K562 (cell line): ENCODE measurements around the gene UBE2K. TPM values are rescaled to one million over a fixed set of nuclear protein-coding genes. Genes with fewer than 3 reads are reported as not detected.

Experiments
- ATAC-seq: fragments of 200-7000 bp; cut with Tn5 transposase; 3 replicates; pipeline ENCODE4 v1.9.1; 2020; ENCODE audit warnings: moderate library complexity
- BruUV-seq: library from RNA; stranded (reverse); fragments of 400-500 nt; replicated peaks from 2 replicates; lab custom pipeline; 2021; lab: Mats Ljungman, UMichigan
- CTCF ChIA-PET: fragments of 300-600 bp; formaldehyde crosslinking; extraction: SDS; loops from one replicate; lab custom pipeline; 2021; ENCODE audit warnings: low intra/inter-chr PET ratio; lab: Yijun Ruan, JAX
- POLR2A ChIA-PET: fragments of 300-600, 350-650 bp; sonication (Branson Sonifier 250); formaldehyde crosslinking; extraction: SDS; loops from one replicate; lab custom pipeline; 2021; ENCODE audit warnings: antibody characterized with exemption, inconsistent platforms; lab: Yijun Ruan, JAX
- DNase-seq, 4 experiments: peaks; one replicate each; pipeline versions ENCODE4 v3.0.0 to v3.0.0-alpha.2; 2011 to 2018; ENCODE audit warnings: low spot score in 3 of 4, mixed read lengths in 3 of 4; ENCODE audit errors: extremely low read depth in 1 of 4
- FAIRE-seq: peaks from 2 replicates; lab custom pipeline; 2011; peaks lifted over from hg19 to GRCh38; lab: Jason Lieb, UNC
- H2AFZ ChIP-seq: 2 replicates; pipeline ENCODE4 v1.6.0; 2011; ENCODE audit warnings: low read depth, low read length, control low read depth, inconsistent platforms
- H3K27ac ChIP-seq: fragments of 200-600 bp; 3 replicates; pipeline ENCODE4 v1.8.0; 2011; ENCODE audit warnings: low read depth, mild to moderate bottlenecking, control low read depth, inconsistent platforms, low read length, moderate library complexity, mixed read lengths; ENCODE audit errors: extremely low read depth
- H3K27me3 ChIP-seq, 2 experiments: fragments of 300-600 bp in 1 of 2; 2 replicates in 1 of 2; 3 replicates in 1 of 2; pipeline versions ENCODE4 v1.6.0 to v1.8.0; 2011; ENCODE audit warnings: inconsistent platforms in 2 of 2, low read length in 2 of 2, mild to moderate bottlenecking in 1 of 2, mixed read lengths in 1 of 2, moderate library complexity in 1 of 2; ENCODE audit not compliant: control insufficient read depth in 2 of 2, insufficient read depth in 2 of 2
- H3K36me3 ChIP-seq: fragments of 300-600 bp; 3 replicates; pipeline ENCODE4 v1.8.0; 2011; ENCODE audit warnings: mild to moderate bottlenecking, low read length, inconsistent platforms; ENCODE audit not compliant: control insufficient read depth, insufficient read depth
- H3K4me1 ChIP-seq, 2 experiments: fragments of 200-600 bp in 1 of 2; replicated peaks in 1 of 2; 2 replicates in 1 of 2; 3 replicates in 1 of 2; pipeline versions ENCODE4 v1.5.1 to v1.8.0; 2011; ENCODE audit warnings: inconsistent platforms in 2 of 2, low read length in 2 of 2, mild to moderate bottlenecking in 1 of 2, mixed read lengths in 1 of 2, moderate library complexity in 1 of 2; ENCODE audit not compliant: control insufficient read depth in 2 of 2, insufficient read depth in 2 of 2
- H3K4me2 ChIP-seq: 2 replicates; pipeline ENCODE4 v1.6.1; 2011; ENCODE audit warnings: low read length, control low read depth, inconsistent platforms, mixed read lengths; ENCODE audit not compliant: insufficient read depth
- H3K4me3 ChIP-seq: fragments of 200-600 bp; sonication (generic), shearing (Covaris generic); 2 replicates; pipeline ENCODE4 v1.5.1; 2016; ENCODE audit warnings: control low read depth, inconsistent platforms
- H3K79me2 ChIP-seq: fragments of 200-600 bp; 3 replicates; pipeline ENCODE4 v1.8.0; 2011; ENCODE audit warnings: low read length, inconsistent platforms; ENCODE audit not compliant: control insufficient read depth, insufficient read depth
- H3K9ac ChIP-seq, 2 experiments: 2 replicates each; pipeline versions ENCODE4 v1.6.0 to v1.6.1; 2011; ENCODE audit warnings: low read depth in 2 of 2, low read length in 2 of 2, control low read depth in 1 of 2, inconsistent platforms in 1 of 2, mild to moderate bottlenecking in 1 of 2, mixed read lengths in 1 of 2; ENCODE audit not compliant: insufficient read depth in 1 of 2
- H3K9me1 ChIP-seq: one replicate; pipeline ENCODE4 v1.6.0; 2011; ENCODE audit warnings: inconsistent platforms, mild to moderate bottlenecking, low read length, moderate library complexity; ENCODE audit not compliant: control insufficient read depth, insufficient read depth
- H3K9me3 ChIP-seq: replicated peaks from 2 replicates; pipeline ENCODE4 v1.5.1; 2011; ENCODE audit warnings: low read depth, low read length, inconsistent platforms; ENCODE audit not compliant: control insufficient read depth, insufficient read depth
- H4K20me1 ChIP-seq: replicated peaks from 2 replicates; pipeline ENCODE4 v1.6.1; 2011; ENCODE audit warnings: low read length, inconsistent platforms, mixed read lengths; ENCODE audit not compliant: control insufficient read depth, insufficient read depth
- CEBPZ ChIP-seq: fragments of 150-350 bp; IDR thresholded peaks from 2 replicates; pipeline ENCODE4 v1.6.1; 2014; ENCODE audit warnings: low read depth, mild to moderate bottlenecking, low read length, borderline replicate concordance
- EWSR1 ChIP-seq: fragments of 450-650 bp; IDR thresholded peaks from 2 replicates; pipeline ENCODE4 v1.6.1; 2018; ENCODE audit warnings: borderline replicate concordance, mild to moderate bottlenecking, low read depth, moderate library complexity; ENCODE audit not compliant: partially characterized antibody
- HNRNPLL ChIP-seq: fragments of 200-400 bp; formaldehyde crosslinking; IDR thresholded peaks from 2 replicates; pipeline ENCODE4 v1.6.1; 2017; ENCODE audit warnings: low read length, low read depth, mild to moderate bottlenecking; ENCODE audit not compliant: poor library complexity, severe bottlenecking
- ID3 ChIP-seq, 2 experiments: fragments of 250-450 bp in 1 of 2; fragments of 450-650 bp in 1 of 2; sonication (Bioruptor Pico) in 1 of 2; IDR thresholded peaks; 2 replicates each; pipeline versions ENCODE4 v1.6.1 to v1.8.0; 2016 to 2021; ENCODE audit warnings: mild to moderate bottlenecking in 2 of 2, moderate library complexity in 2 of 2, missing compliant biosample characterization in 1 of 2, missing genetic modification characterization in 1 of 2
- NR2C2 ChIP-seq, 2 experiments: fragments of 200-800 bp in 1 of 2; sonication (Bioruptor generic) in 1 of 2; sonication (generic) in 1 of 2; formaldehyde crosslinking in 1 of 2; IDR thresholded peaks; 2 replicates each; pipeline versions ENCODE4 v1.6.1 to v1.8.0; 2016 to 2022; ENCODE audit warnings: mild to moderate bottlenecking in 1 of 2, missing compliant biosample characterization in 1 of 2, missing genetic modification characterization in 1 of 2, missing genetic modification reagents in 1 of 2
- POLR2H ChIP-seq: IDR thresholded peaks from 2 replicates; pipeline ENCODE4 v1.6.1; 2016; ENCODE audit warnings: missing genetic modification characterization, low read depth, mild to moderate bottlenecking, control low read depth, missing compliant biosample characterization, moderate library complexity
- SREBF2 ChIP-seq: sonication (generic); formaldehyde crosslinking; IDR thresholded peaks from 2 replicates; pipeline ENCODE4 v1.4.0; 2020; ENCODE audit warnings: mild to moderate bottlenecking, missing genetic modification reagents
- TAF1 ChIP-seq: IDR thresholded peaks from 2 replicates; pipeline ENCODE4 v1.6.1; 2011; ENCODE audit warnings: mild to moderate bottlenecking, low read length, moderate library complexity; ENCODE audit not compliant: insufficient read depth, control insufficient read depth, severe bottlenecking; ENCODE audit errors: extremely low read depth
- ZC3H8 ChIP-seq: fragments of 450-650 bp; IDR thresholded peaks from 2 replicates; pipeline ENCODE4 v1.6.1; 2017
- ZNF165 ChIP-seq: fragments of 250-450 bp; sonication (Bioruptor Pico); IDR thresholded peaks from 2 replicates; pipeline ENCODE4 v1.4.0; 2020; ENCODE audit warnings: borderline replicate concordance
- ZNF668 ChIP-seq: fragments of 250-450 bp; sonication (Bioruptor Pico); IDR thresholded peaks from 2 replicates; pipeline ENCODE4 v1.8.0; 2022; ENCODE audit warnings: mild to moderate bottlenecking, inconsistent platforms
- WGBS: fragments of 100-300 bp; shearing (Covaris generic); methylation state at CpG from one replicate; pipeline ENCODE4 v1.1.6; 2016; ENCODE audit warnings: low coverage, mixed read lengths; ENCODE audit not compliant: insufficient coverage; ENCODE audit errors: missing lambda C conversion rate; 5-methylcytosine and 5-hydroxymethylcytosine counted together
- in situ Hi-C: fragments of 300-500 bp; cut with MboI; formaldehyde crosslinking; loops from 4 replicates; pipeline ENCODE4 v1.15.0; 2018; ENCODE audit warnings: inconsistent platforms, mixed read lengths
- intact Hi-C: fragments of 100-400 bp; cut with micrococcal nuclease; formaldehyde crosslinking; loops from 2 replicates; pipeline ENCODE4 v1.14.2; 2022
- polyA plus RNA-seq, 8 experiments: library from polyadenylated mRNA; depleted of rRNA in 4 of 8; stranded (reverse) in 5 of 8; unstranded in 3 of 8; fragments of >200 nt; fragmentation: Nextera tagmentation in 2 of 8; fragmentation: Illumina TruSeq in 1 of 8; extraction: Ambion mirVana in 2 of 8; extraction: Trizol in 1 of 8; gene quantifications; 2 replicates each; pipeline versions ENCODE4 v1.2.1 to v1.2.3, GENCODE V29; 2011 to 2014; ENCODE audit warnings: inconsistent platforms in 1 of 8, missing spikeins in 1 of 8
- total RNA-seq, 7 experiments: library from RNA; depleted of rRNA in 6 of 7; stranded (reverse); fragments of >200 nt in 6 of 7; fragmentation: Illumina TruSeq in 2 of 7; extraction: Trizol in 2 of 7; gene quantifications; 2 replicates each; pipeline versions ENCODE4 v1.2.1 to v1.2.3, GENCODE V29; 2011 to 2021; ENCODE audit warnings: low replicate concordance in 1 of 7
- TF ChIP-seq, protein P1 (sequence below): fragments of 250-450 bp; sonication (Bioruptor Pico); IDR thresholded peaks from 2 replicates; pipeline ENCODE4 v1.8.0; 2021; ENCODE audit warnings: moderate library complexity, mild to moderate bottlenecking, inconsistent platforms

UBE2K gene
- total and polyA plus RNA-seq, 9 of the 15 experiments (the other 6 are each of a cell fraction or from before 2014, with no cell fraction given) = 29.8 to 190 (median 62.6) TPM

GRCh38 chr4:39712819-39713607 is 15.1 kb downstream of the UBE2K start (continued):
- TF ChIP-seq CEBPZ = no peak
- no peak for TF ChIP-seq ID3 (CRISPR knock-in tag; IDR thresholded peaks at IDR 0.05)
- no peak for TF ChIP-seq ID3 (tag; IDR thresholded peaks at IDR 0.05)
- TF ChIP-seq, all 486 proteins: peak for 0

GRCh38 chr4:39713691-39714090 is 15.8 kb downstream of the UBE2K start:
- POLR2A ChIA-PET = interaction anchor here (0.7 kb wide), 1 partner anchor 14 kb away, joined by 5 read pairs; no protein-coding TSS in a partner anchor
- BruUV-seq = no TSS peak
- no peak for TF ChIP-seq TAF1
- no peak for TF ChIP-seq SREBF2
- TF ChIP-seq ZNF668 (CRISPR knock-in tag) = no peak
- TF ChIP-seq ZC3H8 = no peak
- TF ChIP-seq POLR2H (tag) = no peak
- TF ChIP-seq, protein P1, sequence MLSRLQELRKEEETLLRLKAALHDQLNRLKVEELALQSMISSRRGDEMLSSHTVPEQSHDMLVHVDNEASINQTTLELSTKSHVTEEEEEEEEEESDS (CRISPR knock-in tag) = no peak
- no peak for TF ChIP-seq EWSR1
- TF ChIP-seq ZNF165 (CRISPR knock-in tag) = no peak
- no peak for TF ChIP-seq NR2C2 (CRISPR knock-in tag; IDR thresholded peaks at IDR 0.05)
- TF ChIP-seq NR2C2 (tag; IDR thresholded peaks at IDR 0.05) = no peak
- TF ChIP-seq HNRNPLL = no peak

More at GRCh38 chr4:39713691-39714090, 15.8 kb downstream of the UBE2K start:
- in situ Hi-C loops = no loop called here
- intact Hi-C loops = no loop called here
- H3K27me3 ChIP-seq = no peaks in the 10 kb centered on the region
- H3K9me1 ChIP-seq = no peaks in the 10 kb centered on the region
- CTCF ChIA-PET = no interaction called here
- no peak overlapping the region for H3K4me2 ChIP-seq
- no peak overlapping the region for H2AFZ ChIP-seq
- whole genome bisulfite sequencing = 91% methylated on average over 1 of the region's 1 CpG
- DNase-seq (no peak), ATAC-seq (no peak), FAIRE-seq (no peak)
- no peak overlapping the region for H3K27ac ChIP-seq
- peaks cover 94% of the 10 kb centered on the region for H3K79me2 ChIP-seq
- peaks cover 3 to 6% of the 10 kb centered on the region in 2 experiments; a peak in 3 of 5 replicates for H3K4me1 ChIP-seq
- H4K20me1 ChIP-seq = 0 out of 2 replicates have a peak, but pooled peaks cover 7% of the 10 kb centered on the region
- H3K36me3 ChIP-seq = peaks cover 44% of the 10 kb centered on the region; the same call in 2 of the 3 replicates
- no peak overlapping the region for H3K9ac ChIP-seq
- no peaks in the 10 kb centered on the region for H3K9me3 ChIP-seq
- no peak overlapping the region for H3K4me3 ChIP-seq
